VCaP (cell line): ENCODE results near the gene DNM3.

ENCODE experiments used
- H3K27ac ChIP-seq: fragments of 450-650 bp; 2 replicates; pipeline ENCODE4 v1.5.1; 2017
- CTCF ChIP-seq: fragments of 450-650 bp; conservative IDR thresholded peaks from 2 replicates; pipeline ENCODE4 v1.5.1; 2017; ENCODE audit warnings: mild to moderate bottlenecking, moderate library complexity

Gene DNM3

GRCh38 chr1:172414331-172414730 is 573.0 kb downstream of the DNM3 start:
- H3K27ac ChIP-seq, result no peak overlapping the region
- no peak for TF ChIP-seq CTCF

- no peak overlapping the region for H3K27ac ChIP-seq
- no peak for TF ChIP-seq CTCF
Measured at GRCh38 chr1:172416496-172417035, 575.3 kb downstream of the DNM3 start.

- no peak for TF ChIP-seq CTCF
- H3K27ac ChIP-seq, result no peak overlapping the region
Measured at GRCh38 chr1:172417557-172417956, 576.3 kb downstream of the DNM3 start.

- no peak for TF ChIP-seq CTCF
- no peak within 1 kb of the TSS for H3K27ac ChIP-seq
Measured at GRCh38 chr1:172420385-172420784, 579.1 kb downstream of the DNM3 start, which contains the start of gene C1orf105. Gene C1orf105, plus strand, starts transcription at chr1:172420685. Its CDS starts 201 bp downstream, at chr1:172420886.

- no peak for TF ChIP-seq CTCF
- no peak overlapping the region for H3K27ac ChIP-seq
Measured at GRCh38 chr1:172421974-172422604, 580.8 kb downstream of the DNM3 start.

GRCh38 chr1:172423336-172423735 is 582.0 kb downstream of the DNM3 start:
- no peak for TF ChIP-seq CTCF
- no peak overlapping the region for H3K27ac ChIP-seq

GRCh38 chr1:172425339-172425738 is 584.0 kb downstream of the DNM3 start:
- H3K27ac ChIP-seq, result no peak overlapping the region
- no peak for TF ChIP-seq CTCF
